Right lung (tissue), 5 donors: Measurements from ENCODE around the gene G6PC3. TPM values are rescaled to one million over a fixed set of nuclear protein-coding genes. Genes with fewer than 3 reads are reported as not detected.
"Not testable (repeated sequence)": the region's sequence is repeated elsewhere in the genome, so short reads cannot be mapped to it uniquely, and the experiment has no call there.

Source experiments
- DNase-seq, 2 donors: peaks; one replicate each; pipeline ENCODE4 v3.0.0-alpha.2; 2013
- polyA plus RNA-seq, 5 donors: library from polyadenylated mRNA; unstranded; fragments of 120-200 nt; gene quantifications; one replicate each; pipeline versions ENCODE4 v1.2.1 to v1.2.3, GENCODE V29; 2013; ENCODE audit warnings: inconsistent platforms in 1 of 5, low replicate concordance in 1 of 5; ENCODE audit not compliant: insufficient read length in 5 of 5, insufficient read depth in 1 of 5

G6PC3 gene
- polyA plus RNA-seq, 5 donors = 44.1 to 68.4 (median 51.0) TPM

DNA sequence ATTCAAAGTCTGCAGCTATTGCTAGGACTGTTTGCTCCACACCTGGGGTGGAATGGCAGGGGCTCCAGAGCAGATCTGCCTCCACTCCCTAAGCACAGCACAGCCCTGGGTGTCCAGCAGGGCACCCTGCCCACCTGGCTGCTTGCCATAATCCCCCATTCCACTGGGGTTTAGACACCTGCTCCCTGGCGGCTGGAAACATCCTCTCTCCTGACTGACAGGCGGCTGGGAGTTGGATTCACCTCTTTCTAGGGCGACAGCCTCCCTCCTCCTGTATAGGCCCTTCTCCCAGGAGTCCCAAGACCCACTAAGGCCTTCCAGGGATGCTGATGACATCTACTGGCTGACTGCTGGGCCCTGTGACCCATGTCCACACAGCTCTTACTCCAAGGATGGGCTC, 34.9 kb downstream of the G6PC3 start:
- no peak for DNase-seq

DNA sequence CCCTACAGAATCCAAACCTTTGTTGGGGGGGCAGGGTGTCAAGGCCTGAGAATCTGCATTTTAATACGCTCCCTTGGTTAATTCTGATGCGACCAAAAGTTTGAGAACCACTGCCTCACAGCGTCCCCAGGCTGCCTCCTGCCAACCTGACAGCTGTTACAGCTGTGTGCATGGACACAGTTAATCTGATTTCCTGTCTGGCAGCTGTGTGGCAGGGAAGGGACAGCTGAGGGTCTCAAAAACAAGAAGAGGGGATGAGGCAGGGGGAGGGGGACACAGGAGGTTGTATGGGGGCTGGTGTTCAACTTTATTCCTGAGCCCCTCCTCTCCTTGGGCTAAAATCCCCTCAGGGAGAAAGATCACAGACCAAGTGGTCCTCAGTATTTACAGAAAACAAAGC, 35.4 kb downstream of the G6PC3 start:
- DNase-seq = no peak

GRCh38 chr17:44106801-44107200, 36.3 kb downstream of the G6PC3 start:
- DNase-seq = no peak

DNA sequence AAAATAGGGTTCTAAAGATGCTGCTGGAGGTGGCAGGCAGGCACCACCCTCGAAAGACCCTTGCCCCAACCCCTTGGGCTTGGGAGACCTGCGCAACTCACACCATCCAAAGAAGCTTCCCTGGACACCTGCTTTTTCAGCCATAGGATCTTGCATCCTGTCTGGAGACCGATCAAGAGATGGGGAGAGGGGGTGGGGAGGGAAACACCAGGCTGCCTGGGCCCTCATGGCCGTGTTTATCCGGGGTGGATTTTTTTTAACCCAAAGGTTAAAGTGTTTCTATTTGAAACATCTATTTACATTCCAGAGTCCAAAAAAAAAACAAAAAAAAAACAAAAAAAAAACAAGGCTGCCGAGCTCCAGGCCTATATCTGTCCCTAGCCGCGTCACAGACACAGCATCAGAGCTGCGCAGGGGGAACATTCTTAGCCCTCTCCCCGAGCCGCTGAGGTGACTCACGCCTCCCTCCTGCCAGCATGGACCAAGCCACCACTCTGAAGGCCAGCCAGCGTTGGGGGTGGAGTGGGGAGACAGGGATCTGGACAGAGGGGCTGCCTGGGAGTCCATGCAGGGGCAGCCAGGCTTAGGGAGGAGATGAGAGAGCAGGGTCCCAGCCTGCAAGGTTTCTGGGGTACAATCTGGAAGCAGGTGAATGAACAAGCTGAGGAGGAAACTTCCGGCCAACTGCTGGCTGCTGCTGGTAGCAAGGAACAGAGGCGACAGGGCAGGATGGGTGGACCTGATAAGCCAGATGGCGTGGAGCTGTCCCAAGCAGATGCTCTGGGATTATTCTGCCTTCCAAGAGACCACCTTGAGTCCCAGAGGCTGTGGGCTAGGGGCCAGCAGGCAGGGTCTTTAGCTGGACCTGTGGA, 38.1 kb downstream of the G6PC3 start:
- DNase-seq = peak in 1 of 2 donors; percentile 49

GRCh38 chr17:44109312-44109630, 38.7 kb downstream of the G6PC3 start:
- DNase-seq = no peak

- DNase-seq = no peak
Observed at GRCh38 chr17:44110011-44110686, 39.6 kb downstream of the G6PC3 start.

GRCh38 chr17:44110823-44111633, 40.5 kb downstream of the G6PC3 start:
- peak; percentile 96 for DNase-seq

DNA sequence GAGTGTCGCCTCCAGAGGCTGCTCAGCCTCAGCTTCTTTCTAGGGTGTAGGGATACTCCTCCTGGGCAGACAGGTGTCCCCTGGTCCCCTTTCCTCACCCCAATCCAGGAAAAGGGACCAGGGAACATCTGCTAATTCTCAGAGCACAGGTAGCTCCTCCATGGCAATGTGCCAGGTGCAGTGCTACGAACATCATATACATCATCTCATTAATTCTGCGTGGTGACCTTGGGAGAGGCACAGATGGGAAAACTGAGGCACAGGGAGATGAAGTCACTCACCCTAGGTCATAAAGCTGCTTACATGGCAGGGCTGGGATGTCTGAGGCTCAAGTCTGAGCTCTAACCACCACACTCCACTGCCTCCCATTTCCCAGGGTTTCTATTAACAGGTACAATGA, 41.2 kb downstream of the G6PC3 start:
- no peak for DNase-seq

- DNase-seq = no peak
Observed at GRCh38 chr17:44112284-44113280, 42.0 kb downstream of the G6PC3 start.

- DNase-seq = no peak
Observed at GRCh38 chr17:44113382-44113781, 42.8 kb downstream of the G6PC3 start.

DNA sequence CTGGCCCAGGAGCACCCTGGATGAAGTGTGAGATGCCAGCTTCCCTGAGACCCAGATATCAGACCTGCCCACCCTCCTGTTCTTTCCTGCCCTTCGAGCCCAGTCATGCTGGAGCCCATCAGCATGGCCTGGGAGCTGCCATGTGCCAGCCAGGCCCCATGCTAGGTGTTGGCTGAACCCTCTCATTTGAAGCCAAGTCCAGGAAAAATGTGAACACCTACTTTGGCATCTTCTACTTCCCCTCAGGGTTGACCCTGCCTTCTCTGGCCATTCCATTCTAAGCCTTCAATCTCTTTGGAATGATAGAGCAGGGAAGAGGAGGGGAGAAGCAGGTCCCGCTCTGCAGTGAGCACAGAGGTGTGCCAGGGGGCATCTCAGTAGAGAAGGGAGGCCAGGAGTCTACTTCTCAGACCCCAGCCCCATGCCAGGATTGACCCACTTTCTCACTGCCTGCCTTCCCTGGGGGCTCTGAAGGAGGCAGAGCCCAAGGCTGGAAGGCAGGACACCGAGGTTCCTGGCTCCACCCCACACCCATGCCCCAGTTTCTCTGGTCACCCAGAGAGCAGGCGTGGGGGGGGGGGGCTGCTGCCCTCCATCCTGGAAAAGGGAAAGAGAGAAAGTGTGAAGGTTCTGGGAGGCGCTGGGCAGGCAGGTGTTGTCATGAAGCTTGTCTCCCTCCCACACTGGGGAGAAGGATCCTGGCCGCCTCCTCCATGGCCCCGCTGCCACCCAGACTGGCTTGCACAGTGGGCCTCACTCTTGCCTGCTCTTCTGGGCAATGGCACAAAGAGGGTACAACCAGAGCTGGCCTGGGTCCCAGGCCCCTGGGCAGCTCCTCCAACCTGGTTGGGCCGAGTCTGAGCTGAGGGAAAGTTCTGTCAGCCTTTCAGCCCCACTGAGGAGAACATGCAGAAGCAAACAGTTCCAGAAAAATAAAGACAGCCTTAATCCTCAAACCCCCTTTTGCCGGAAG, 43.6 kb downstream of the G6PC3 start:
- DNase-seq = no peak

GRCh38 chr17:44115585-44116415, 45.3 kb downstream of the G6PC3 start:
- DNase-seq = no peak

GRCh38 chr17:44117351-44117750, 46.8 kb downstream of the G6PC3 start:
- DNase-seq = no peak

GRCh38 chr17:44118427-44119050, 48.0 kb downstream of the G6PC3 start:
- no peak for DNase-seq

- no peak for DNase-seq
Observed at GRCh38 chr17:44119062-44119461, 48.5 kb downstream of the G6PC3 start.

GRCh38 chr17:44119798-44120197, 49.3 kb downstream of the G6PC3 start:
- no peak for DNase-seq

GRCh38 chr17:44120281-44120680, 49.7 kb downstream of the G6PC3 start:
- not testable (repeated sequence) for DNase-seq

DNA sequence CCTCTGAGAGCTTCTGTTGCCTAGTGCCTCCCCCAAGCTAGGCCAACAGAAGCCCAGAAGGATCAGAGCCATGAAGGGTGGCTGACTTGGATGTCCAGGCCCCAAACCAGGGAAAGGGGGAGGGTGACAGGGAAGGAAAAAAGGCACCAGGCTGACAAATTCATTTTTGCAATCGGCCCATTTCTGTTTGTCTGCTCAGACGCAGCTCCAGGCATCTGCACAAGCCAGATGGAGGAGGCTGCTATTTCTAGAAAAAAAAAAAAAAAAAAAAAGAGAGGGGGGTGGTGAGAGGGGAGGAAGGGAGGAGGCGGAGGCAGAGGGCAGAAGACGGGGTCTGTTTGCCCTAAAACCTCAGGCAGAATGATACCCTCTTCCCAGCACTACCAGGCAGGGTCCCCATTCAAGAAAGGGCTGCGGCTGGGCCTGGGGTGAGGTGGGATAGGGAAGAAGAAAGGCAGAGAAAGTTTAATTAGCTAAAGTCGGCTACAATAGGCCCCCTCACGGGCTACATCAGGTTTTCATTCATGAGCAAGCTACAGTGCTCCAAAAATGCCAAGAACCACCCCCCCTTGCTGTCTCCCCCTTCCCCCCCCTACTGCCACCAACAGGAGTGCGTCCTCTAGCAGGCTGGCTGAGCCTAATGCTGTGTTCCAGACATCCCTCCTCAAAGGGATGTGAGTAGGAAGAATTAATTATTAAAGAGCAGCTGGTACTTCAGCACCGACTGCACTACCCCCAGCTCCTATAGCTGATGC, 50.5 kb downstream of the G6PC3 start:
- DNase-seq = no peak
